DMS53 treated with DMSO at 0.1 percent for 48 hours (cell line): ENCODE measurements around the gene C3orf70.

Experiments used
- DNase-seq: peaks from one replicate; lab custom pipeline; 2025; ENCODE audit not compliant: unreplicated experiment; lab: John Stamatoyannopoulos, UW

Gene C3orf70

GRCh38 chr3:185152410-185153170 lies at the start of gene C3orf70:
C3orf70 (minus strand) TSS chr3:185153060; CDS start chr3:185152823, 237 bp downstream.
- no peak for DNase-seq

- no peak for DNase-seq
Observed at GRCh38 chr3:185200639-185201038, 47.8 kb upstream of the C3orf70 start.

- no peak for DNase-seq
Observed at GRCh38 chr3:185199671-185200070, 46.8 kb upstream of the C3orf70 start.

- DNase-seq = no peak
Observed at GRCh38 chr3:185199206-185199605, 46.3 kb upstream of the C3orf70 start.

- no peak for DNase-seq
Observed at GRCh38 chr3:185197068-185197467, 44.2 kb upstream of the C3orf70 start.

- DNase-seq = no peak
Observed at GRCh38 chr3:185195652-185196051, 42.8 kb upstream of the C3orf70 start.

- DNase-seq = no peak
Observed at GRCh38 chr3:185188816-185189215, 36.0 kb upstream of the C3orf70 start.

- DNase-seq = no peak
Observed at GRCh38 chr3:185187391-185187790, 34.5 kb upstream of the C3orf70 start.

- no peak for DNase-seq
Observed at GRCh38 chr3:185176750-185177359, 24.0 kb upstream of the C3orf70 start.

GRCh38 chr3:185175370-185175987 lies 22.6 kb upstream of the C3orf70 start:
- DNase-seq = no peak

- no peak for DNase-seq
Observed at GRCh38 chr3:185172086-185173049, 19.5 kb upstream of the C3orf70 start.

GRCh38 chr3:185164428-185165217 lies 11.8 kb upstream of the C3orf70 start:
- DNase-seq = no peak

- no peak for DNase-seq
Observed at GRCh38 chr3:185162634-185163033, 9.8 kb upstream of the C3orf70 start.

- DNase-seq = no peak
Observed at GRCh38 chr3:185161761-185162160, 8.9 kb upstream of the C3orf70 start.

GRCh38 chr3:185157347-185157746 lies 4.5 kb upstream of the C3orf70 start:
- no peak for DNase-seq

GRCh38 chr3:185155678-185156077 lies 2.8 kb upstream of the C3orf70 start:
- DNase-seq = no peak

GRCh38 chr3:185153861-185154629 lies 1.2 kb upstream of the C3orf70 start:
- no peak for DNase-seq

- DNase-seq = no peak
Observed at GRCh38 chr3:185153171-185153771, 411 bp upstream of the C3orf70 start.

- no peak for DNase-seq
Observed at GRCh38 chr3:185151964-185152409, 873 bp downstream of the C3orf70 start.
